Dedifferentiated amniotic fluid mesenchymal stem cell (primary cell): ENCODE data around the gene VPS39.
A peak's percentile ranks its signal among the peaks of the same experiment; 100 is the strongest.

Experiments used
- DNase-seq: peaks from one replicate; pipeline ENCODE4 v3.0.0-alpha.2; 2016; ENCODE audit errors: extremely low spot score

Gene VPS39, protein sequence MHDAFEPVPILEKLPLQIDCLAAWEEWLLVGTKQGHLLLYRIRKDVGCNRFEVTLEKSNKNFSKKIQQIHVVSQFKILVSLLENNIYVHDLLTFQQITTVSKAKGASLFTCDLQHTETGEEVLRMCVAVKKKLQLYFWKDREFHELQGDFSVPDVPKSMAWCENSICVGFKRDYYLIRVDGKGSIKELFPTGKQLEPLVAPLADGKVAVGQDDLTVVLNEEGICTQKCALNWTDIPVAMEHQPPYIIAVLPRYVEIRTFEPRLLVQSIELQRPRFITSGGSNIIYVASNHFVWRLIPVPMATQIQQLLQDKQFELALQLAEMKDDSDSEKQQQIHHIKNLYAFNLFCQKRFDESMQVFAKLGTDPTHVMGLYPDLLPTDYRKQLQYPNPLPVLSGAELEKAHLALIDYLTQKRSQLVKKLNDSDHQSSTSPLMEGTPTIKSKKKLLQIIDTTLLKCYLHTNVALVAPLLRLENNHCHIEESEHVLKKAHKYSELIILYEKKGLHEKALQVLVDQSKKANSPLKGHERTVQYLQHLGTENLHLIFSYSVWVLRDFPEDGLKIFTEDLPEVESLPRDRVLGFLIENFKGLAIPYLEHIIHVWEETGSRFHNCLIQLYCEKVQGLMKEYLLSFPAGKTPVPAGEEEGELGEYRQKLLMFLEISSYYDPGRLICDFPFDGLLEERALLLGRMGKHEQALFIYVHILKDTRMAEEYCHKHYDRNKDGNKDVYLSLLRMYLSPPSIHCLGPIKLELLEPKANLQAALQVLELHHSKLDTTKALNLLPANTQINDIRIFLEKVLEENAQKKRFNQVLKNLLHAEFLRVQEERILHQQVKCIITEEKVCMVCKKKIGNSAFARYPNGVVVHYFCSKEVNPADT

DNA sequence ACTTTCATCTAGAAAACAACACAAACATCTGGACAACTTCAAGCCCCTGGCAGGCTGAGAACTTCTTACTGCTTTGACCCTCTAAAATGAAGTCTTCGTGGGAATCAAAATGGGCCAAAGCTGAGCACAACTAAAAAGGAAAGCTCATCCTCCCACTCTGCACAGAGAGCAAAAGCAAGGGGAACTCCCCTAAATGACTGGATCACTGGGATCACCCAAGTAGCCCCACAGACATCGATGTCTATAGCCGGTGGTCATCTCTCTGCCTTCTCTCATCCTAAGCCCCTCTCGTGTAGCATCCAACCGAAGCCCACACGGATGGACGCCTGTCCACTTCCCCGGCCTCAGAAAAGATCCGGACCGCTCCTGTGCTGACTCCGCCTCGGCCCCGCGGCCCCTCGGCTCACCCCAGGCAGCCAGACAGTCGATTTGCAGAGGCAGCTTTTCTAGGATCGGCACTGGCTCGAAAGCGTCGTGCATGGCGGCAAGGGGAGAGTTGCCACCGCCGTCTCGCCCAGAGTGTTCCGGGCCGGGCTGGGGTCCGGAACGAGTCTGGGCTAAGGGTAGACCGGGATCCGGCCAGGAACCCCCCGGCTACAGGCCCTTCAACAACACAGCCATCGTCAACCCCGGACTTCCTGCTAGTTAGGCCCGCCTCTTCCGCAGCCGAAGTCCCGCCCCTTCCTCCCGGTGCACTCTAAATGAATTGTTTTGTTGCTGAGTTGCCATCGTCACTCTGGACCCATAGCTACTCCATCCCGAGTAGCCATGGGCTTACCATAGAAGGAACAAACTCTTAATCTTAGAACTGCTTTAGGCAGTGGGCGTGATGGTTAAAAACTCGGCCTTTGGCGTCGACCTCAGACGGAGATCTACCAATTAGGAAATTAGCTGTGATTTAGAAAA is at the start of gene VPS39:
TSS of gene VPS39 (minus strand) at position 631 of the 906 bp plus-strand sequence. CDS start at position 480, 151 bp downstream.
- DNase-seq = peak; percentile 92

DNA sequence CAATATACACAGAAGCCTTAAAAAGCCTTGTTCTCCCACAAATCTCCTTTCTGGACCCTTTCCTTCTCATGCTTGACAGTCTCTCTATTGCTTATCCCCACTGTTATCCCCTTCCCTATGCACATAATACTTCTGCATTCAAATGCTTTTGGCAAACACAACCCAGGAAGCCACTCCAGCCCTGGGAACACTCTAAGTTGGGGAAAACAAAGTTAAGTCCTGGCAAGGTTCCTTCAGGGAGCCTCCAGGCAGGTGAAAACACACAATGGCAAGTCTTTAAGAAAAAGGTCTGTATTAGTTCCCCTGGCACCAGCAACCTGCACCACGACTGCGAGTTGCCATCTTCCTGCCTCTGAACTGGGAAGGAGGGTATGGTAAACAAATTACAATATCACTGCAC is 45.2 kb upstream of the VPS39 start:
- peak; percentile 10 for DNase-seq

DNA sequence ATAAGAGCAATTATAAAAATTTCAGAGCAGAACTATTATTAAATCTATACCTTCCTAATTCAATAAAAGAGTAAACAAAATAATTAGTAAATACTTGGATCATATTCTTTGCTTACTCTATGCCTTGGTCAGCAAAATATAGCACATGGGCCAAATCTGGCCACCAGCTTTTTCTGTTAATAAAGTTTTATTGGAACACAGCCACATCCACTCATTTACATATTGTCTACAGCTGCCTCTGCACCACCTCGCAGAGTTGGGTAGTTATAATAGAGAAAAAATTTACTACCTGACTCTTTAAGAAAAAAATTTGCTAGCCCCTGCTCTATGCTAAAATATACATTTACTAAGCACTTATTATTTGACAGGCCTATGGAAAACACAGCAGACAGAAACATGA is 32.7 kb upstream of the VPS39 start:
- peak; percentile 6 for DNase-seq

DNA sequence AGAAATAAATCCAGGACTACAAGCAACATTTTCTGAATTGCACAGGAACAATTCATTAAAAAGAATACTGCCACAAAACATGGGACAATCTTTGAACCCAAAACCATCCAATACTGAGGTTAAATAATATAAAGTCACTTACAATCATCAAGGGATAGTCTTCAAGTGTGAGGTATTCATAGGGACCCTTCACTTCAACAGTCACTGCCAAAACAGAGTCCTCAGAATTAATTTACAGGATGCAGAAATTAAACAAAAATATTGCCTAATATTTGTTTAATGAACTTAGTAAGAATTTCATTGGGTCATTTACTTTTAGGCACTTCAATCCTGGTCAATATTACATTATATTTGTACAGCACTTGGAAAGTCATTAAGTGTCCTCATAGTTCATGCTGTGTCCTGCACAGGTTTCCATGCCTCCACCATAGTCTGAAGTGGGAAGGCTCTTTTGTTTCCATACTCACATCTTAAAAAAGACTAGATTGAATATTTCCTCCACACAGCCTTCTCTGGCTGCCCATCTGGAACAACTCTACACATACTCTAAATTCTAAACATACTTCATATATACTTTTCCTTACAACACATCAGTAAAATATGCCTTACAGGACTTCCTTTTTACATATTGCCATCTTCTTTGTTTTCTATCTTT is 31.6 kb upstream of the VPS39 start:
- DNase-seq = no peak

DNA sequence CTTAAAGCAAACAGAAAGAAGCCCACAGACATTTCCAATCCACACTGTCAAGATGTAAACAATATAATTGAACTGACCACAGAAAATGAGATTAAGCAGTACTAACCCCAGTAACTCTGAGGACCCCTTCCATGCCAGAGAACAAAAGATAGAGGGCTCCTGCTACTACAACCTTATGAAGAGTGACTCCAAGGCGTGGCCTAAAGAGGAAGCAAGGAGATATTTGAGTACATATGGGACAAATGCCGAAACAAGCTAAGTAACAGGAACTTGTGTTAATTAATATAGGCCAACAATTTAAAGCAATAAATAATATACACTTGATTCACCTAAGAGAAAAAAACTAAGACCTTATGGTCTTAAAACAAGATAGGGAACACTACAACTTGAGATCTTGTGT is 25.0 kb upstream of the VPS39 start:
- DNase-seq = peak; percentile 0

DNA sequence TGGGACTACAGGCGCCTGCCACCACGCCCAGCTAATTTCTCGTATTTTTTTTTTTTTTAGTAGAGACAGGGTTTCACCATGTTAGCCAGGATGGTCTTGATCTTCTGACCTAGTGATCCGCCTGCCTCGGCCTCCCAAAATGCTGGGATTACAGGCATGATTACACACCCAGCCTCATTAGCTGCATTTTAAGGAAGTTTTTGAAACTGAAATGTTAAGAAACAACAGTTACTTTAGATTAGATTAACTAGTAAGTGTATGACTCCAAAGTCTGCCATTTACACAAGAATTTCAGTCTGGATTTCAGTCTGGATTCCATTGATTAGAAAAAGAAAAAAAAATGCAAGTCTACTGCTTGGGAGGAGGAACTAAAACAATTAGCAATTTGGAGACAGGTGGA is 24.5 kb upstream of the VPS39 start:
- no peak for DNase-seq

DNA sequence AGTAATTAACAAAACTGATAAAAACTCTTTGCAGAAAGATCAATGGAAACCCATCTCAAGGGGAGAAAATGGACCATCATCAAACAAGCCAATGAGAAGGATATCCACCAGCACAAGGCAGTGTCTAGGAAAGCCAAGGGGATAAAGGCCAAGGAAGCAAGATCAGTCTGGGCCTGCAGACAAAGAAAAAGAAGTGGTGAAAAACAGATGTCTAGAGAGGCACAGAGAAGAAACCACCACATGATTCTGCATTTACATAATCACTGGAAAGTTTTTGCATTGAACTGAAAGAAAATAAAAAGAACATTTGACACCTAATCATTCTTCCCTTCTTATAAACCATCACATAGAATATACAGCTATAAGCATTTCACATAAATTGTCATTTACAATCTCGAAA is 23.0 kb upstream of the VPS39 start:
- no peak for DNase-seq

GRCh38 chr15:42228981-42229380 is 20.9 kb upstream of the VPS39 start:
- DNase-seq = peak; percentile 12

GRCh38 chr15:42228036-42228435 is 19.9 kb upstream of the VPS39 start:
- no peak for DNase-seq

DNA sequence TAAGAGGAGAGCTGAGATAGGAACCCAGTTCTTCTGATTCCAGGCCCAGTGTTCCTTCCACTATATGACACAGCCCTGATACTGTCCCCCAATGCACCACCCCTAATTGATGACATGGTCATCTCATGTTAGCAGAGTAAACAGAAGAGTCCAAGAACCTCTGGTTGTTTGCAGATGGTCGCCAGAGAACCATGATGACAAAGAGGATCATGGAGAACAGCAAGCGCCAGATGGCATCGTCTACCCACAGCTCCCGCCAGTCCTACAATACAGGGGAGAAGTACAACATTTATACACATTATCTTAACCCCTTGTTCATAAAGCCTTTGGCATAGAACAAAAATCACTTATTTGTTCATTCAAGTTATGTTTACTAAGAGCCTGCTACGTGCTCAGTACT is 18.5 kb upstream of the VPS39 start:
- no peak for DNase-seq

GRCh38 chr15:42220216-42220615 is 12.1 kb upstream of the VPS39 start:
- DNase-seq = no peak

- no peak for DNase-seq
Measured at GRCh38 chr15:42218953-42219592, 11.0 kb upstream of the VPS39 start.

DNA sequence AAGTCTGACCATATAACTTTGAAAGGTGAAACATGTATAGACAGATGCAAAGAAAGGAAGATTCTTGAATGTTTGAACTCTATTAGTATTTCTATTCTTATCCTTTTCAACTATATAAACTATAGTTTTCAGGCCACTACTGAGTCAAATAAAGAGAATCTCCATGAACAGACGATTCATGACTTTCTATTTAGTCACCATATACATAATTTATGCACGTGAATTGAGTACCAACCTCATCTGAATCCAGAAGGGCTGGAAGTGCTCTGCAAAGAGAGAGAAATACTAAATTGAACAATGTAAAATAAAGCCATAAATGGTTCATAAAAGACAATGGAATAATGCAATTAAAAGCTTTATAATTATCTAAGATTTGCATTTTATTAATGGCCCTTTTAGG is 9.5 kb upstream of the VPS39 start:
- no peak for DNase-seq

GRCh38 chr15:42215913-42216829 is 8.1 kb upstream of the VPS39 start:
- no peak for DNase-seq

- DNase-seq = no peak
Measured at GRCh38 chr15:42214600-42214999, 6.5 kb upstream of the VPS39 start.

DNA sequence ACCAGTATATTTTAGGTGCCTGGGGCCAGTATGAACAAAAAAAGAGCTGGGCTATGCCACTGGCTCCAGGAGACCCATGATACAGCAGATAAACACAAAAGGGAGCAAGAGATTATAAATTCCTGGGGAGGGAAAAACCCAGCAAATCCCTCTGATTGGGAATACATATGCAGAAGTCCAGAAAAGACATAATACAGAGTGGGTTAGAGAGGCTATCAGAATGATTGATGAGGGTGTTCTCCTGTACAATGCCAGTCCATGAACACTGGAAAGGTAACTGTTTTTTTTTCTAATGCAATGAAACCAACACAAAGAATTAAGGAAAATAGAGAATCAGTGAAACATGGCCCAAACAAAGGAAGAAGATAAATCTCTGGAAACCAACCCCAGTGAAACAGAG is 5.4 kb upstream of the VPS39 start:
- no peak for DNase-seq

DNA sequence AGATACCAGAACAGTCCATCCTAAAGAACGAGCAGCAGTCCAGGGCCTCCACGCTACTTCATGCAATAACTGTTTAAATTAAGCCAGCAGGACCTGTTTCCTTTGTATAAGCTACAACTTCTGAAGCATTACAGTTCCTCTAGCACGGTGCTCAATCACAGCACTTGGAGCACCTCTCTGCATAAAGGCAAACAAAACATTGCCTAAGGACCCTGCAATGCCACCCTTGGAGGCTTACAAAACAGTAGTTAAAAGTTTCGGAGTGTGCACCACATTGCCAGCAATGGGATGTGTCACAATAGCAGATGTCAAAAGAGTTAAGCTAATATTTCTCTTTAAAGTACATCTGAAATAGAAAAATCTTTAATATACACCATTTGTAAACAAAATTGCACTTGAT is 2.6 kb upstream of the VPS39 start:
- no peak for DNase-seq

DNA sequence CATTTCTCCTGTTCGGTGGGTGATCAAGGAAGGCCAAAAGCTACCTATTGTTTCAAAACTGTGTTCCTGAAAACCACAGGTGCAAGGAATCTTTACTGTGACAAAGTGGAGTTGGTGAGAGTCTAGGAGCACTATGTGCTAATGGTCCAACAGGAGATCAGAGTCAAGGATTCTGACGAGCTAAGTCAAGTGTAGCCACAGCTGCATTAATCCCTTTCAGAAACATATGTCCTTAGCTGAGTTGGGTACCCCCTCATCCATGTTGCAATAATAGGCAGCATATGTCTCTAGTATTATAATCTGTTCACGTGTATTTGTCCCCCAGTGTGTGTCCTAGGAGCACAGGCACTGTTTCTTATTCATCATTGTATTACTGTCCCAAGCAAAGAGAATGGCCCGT is 1.7 kb downstream of the VPS39 start:
- DNase-seq = no peak

- DNase-seq = no peak
Measured at GRCh38 chr15:42203891-42204290, 4.2 kb downstream of the VPS39 start.

GRCh38 chr15:42202653-42203052 is 5.5 kb downstream of the VPS39 start:
- no peak for DNase-seq
